Left ventricle myocardium inferior (tissue), 1 donor: Measurements from ENCODE around the gene CRIP2. TPM values are rescaled to one million over a fixed set of nuclear protein-coding genes. Genes with fewer than 3 reads are reported as not detected.

Experiments
- DNase-seq: peaks from one replicate; pipeline ENCODE4 v3.0.0-alpha.2; 2020
- H3K27ac ChIP-seq: fragments of 200-600 bp; replicated peaks from 2 replicates; pipeline ENCODE4 v1.8.0; 2021
- H3K27me3 ChIP-seq: fragments of 200-600 bp; 2 replicates; pipeline ENCODE4 v1.8.0; 2021; ENCODE audit warnings: low read depth
- H3K36me3 ChIP-seq: fragments of 200-600 bp; 2 replicates; pipeline ENCODE4 v1.8.0; 2021
- H3K4me1 ChIP-seq: fragments of 200-600 bp; 2 replicates; pipeline ENCODE4 v1.8.0; 2021
- H3K4me3 ChIP-seq: fragments of 200-600 bp; 2 replicates; pipeline ENCODE4 v1.8.0; 2021; ENCODE audit warnings: mild to moderate bottlenecking, moderate library complexity
- H3K9me3 ChIP-seq: fragments of 200-600 bp; replicated peaks from 2 replicates; pipeline ENCODE4 v1.8.0; 2021
- CTCF ChIP-seq: fragments of 200-600 bp; IDR thresholded peaks from 2 replicates; pipeline ENCODE4 v1.8.0; 2021; ENCODE audit warnings: antibody characterized with exemption, mild to moderate bottlenecking, borderline replicate concordance
- intact Hi-C: fragments of 100-400 bp; cut with micrococcal nuclease; formaldehyde crosslinking; loops from one replicate; pipeline ENCODE4 v1.11.0; 2022
- total RNA-seq: library from RNA; stranded (reverse); fragmentation: NEBNext Ultra II Directional; extraction: Animal tissue kit (Norgen Biotek cat#: 25700); gene quantifications from one replicate; pipeline ENCODE4 v1.2.1, GENCODE V29; 2021
- donor health status: DM: no; HTN: yes; CAD: no; lungs with severe emphysema.

CRIP2 gene
- total RNA-seq, 1 donor from 2014 or later, result 1,068 TPM

DNA sequence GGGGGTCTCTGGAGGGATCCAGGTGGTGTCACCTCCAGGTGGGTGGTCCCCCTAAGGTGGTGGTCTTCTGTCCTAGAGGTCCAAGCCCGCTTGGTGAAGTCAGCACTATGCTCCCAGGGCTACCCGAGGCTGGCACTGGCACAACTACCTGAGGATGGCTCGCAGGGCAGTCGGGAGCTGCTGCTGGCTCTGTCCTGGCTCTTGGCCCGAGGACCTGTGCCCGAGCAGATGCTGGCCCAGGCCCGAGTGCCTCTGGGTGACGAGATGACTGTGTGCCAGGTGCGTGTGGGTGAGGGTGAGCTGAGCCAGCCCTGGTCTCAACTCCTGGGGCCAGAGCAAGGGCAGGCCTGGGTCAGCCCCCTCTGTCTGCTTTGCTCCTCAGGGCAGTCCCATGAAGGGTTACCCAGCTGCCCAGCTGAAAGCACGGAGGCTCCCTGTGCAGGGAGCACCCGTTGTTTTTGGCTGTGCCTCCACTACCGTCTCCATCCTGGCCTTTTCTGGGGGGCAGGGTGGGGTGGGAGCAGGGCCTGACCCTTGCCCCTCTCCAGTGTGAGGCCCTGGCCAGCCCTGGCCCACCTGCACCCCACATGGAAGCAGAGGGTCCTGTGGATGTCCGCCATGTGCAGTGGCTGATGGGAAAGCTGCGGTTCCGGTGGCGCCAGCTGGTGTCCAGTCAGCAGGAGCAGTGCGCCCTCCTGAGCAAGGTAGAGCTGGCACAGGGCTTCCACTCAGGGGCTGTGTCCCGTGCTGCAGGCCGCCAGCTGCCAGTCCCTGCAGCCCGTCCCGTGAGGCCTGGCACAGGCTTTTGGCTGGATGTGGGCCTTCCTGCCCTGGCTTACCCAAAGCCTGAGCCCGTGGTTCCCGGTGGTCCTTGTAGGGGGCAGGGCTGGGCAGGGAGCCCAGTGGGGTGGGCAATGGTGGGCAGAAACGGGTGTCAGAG lies 17.7 kb downstream of the CRIP2 start:
- Histone ChIP-seq H3K27ac (peak overlapping the region; percentile 100), H3K27me3 (no peaks in the 10 kb centered on the region), H3K4me3 (peak overlapping the region; percentile 87), H3K9me3 (no peaks in the 10 kb centered on the region), H3K4me1 (peaks cover 63% of the 10 kb centered on the region), H3K36me3 (no peaks in the 10 kb centered on the region)
- DNase-seq, result peak; percentile 51
- TF ChIP-seq CTCF, result no peak
- intact Hi-C loops, result no loop called here

GRCh38 chr14:105492971-105493871 lies 18.6 kb downstream of the CRIP2 start:
- no peak for TF ChIP-seq CTCF
- intact Hi-C loops, result no loop called here
- Histone ChIP-seq H3K4me1 (peaks cover 54% of the 10 kb centered on the region), H3K4me3 (no peak overlapping the region), H3K27me3 (no peaks in the 10 kb centered on the region), H3K36me3 (no peaks in the 10 kb centered on the region), H3K27ac (peak overlapping the region; percentile 100), H3K9me3 (no peaks in the 10 kb centered on the region)
- DNase-seq, result peak; percentile 15

DNA sequence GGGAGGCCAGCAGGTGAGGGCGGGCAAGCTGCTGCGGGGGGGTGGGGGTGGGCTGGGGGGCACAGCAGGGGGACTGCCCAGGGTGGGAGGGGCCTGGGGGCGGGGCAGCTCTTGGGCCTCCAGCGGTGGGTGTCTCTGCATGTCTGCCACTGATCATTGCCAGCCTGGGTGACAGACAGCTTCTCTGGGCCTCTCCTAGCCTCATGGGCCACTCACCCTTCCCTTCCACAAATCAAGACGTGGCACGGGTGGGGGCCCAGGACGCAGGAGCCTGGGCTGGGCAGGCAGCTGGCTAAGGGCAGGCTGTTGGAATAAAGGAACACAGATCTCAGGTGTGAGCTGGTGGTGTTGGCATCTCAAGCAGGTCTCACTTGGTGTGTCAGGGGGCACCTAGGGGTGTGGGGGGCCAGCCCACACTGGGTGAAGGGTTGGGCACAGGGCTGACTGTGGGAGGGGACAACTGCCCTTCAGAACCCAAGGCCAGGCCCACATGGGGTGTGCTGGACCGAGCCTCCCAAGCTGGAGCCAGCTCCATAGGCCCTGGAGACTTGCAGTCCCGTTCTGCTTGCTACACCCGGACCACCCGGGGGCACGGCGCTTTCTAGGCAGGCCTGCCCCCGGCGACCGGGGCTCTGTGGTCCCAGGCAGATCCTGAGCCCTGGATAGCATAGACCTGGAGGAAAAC lies 19.4 kb downstream of the CRIP2 start:
- TF ChIP-seq CTCF, result no peak
- H3K9me3 ChIP-seq, result no peaks in the 10 kb centered on the region
- intact Hi-C loops, result no loop called here
- peaks cover 8% of the 10 kb centered on the region for H3K36me3 ChIP-seq
- H3K4me1 ChIP-seq, result peaks cover 45% of the 10 kb centered on the region
- no peak overlapping the region for H3K27ac ChIP-seq
- H3K27me3 ChIP-seq, result no peaks in the 10 kb centered on the region
- DNase-seq, result peak; percentile 11
- H3K4me3 ChIP-seq, result no peak overlapping the region

DNA sequence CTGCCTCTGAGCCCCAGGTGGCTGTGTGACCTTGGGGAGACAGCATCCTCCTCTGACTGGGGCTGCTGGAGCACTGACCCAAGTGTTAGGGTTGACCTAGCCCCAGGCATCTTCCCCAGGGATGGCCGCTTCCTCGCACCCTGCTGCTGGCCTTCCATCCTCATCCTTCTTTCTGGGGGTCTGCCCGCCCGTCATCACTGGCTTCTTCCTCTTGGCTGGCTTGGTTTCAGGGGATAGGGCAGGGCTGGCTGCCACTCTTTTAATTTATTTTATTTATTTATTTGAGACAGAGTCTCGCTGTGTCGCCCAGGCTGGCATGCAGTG lies 19.9 kb downstream of the CRIP2 start:
- DNase-seq, result no peak
- Histone ChIP-seq H3K36me3 (peaks cover 9% of the 10 kb centered on the region), H3K27ac (no peak overlapping the region), H3K4me1 (peaks cover 40% of the 10 kb centered on the region), H3K27me3 (no peaks in the 10 kb centered on the region), H3K4me3 (no peak overlapping the region), H3K9me3 (no peaks in the 10 kb centered on the region)
- intact Hi-C loops, result no loop called here
- TF ChIP-seq CTCF, result no peak
